ENCODE results near the gene PGAP3. TPM values are rescaled to one million over a fixed set of nuclear protein-coding genes. Genes with fewer than 3 reads are reported as not detected.

The PGAP3 gene
- total RNA-seq, 1 donor from 2014 or later = 23.5 TPM

DNA sequence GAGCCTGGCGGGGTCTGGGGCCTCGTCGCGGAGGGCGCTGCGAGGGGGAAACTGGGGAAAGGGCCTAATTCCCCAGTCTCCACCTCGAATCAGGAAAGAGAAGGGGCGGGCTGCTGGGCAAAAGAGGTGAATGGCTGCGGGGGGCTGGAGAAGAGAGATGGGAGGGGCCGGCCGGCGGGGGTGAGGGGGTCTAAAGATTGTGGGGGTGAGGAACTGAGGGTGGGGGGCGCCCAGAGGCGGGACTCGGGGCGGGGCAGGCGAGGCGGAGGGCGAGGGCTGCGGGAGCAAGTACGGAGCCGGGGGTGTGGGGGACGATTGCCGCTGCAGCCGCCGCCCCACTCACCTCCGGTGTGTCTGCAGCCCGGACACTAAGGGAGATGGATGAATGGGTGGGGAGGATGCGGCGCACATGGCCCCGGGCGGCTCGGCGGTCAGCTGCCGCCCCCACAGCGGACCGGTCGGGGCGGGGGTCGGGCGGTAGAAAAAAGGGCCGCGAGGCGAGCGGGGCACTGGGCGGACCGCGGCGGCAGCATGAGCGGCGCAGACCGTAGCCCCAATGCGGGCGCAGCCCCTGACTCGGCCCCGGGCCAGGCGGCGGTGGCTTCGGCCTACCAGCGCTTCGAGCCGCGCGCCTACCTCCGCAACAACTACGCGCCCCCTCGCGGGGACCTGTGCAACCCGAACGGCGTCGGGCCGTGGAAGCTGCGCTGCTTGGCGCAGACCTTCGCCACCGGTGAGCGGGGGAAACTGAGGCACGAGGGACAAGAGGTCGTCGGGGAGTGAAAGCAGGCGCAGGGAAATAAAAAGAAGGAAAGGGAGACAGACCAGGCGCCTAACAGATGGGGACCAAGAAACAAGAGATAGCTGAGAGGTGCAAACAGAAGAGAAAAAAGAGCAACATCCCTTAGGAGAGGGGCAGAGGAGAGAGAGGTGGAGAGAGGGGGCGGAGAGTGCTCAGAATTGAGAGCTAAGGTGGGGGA is 19.6 kb downstream of the PGAP3 start, which contains the start of gene PNMT:
Gene PNMT, plus strand, starts transcription at position 509 of the 980 bp plus-strand sequence. Its CDS starts 23 bp downstream, at position 532.
- Mint-ChIP-seq H3K9me3 (no peaks in the 10 kb centered on the region), H3K27me3 (peaks cover 12% of the 10 kb centered on the region), H3K36me3 (no peaks in the 10 kb centered on the region), H3K4me1 (ENCODE audit: unreplicated experiment) (peaks cover 10% of the 10 kb centered on the region), H3K27ac (peak within 1 kb of the TSS; percentile 48), H3K4me3 (peak within 1 kb of the TSS; percentile 79)
- DNase-seq (ENCODE audit: extremely low spot score, unreplicated experiment) = peak; percentile 84
- TF ChIP-seq, protein P1, sequence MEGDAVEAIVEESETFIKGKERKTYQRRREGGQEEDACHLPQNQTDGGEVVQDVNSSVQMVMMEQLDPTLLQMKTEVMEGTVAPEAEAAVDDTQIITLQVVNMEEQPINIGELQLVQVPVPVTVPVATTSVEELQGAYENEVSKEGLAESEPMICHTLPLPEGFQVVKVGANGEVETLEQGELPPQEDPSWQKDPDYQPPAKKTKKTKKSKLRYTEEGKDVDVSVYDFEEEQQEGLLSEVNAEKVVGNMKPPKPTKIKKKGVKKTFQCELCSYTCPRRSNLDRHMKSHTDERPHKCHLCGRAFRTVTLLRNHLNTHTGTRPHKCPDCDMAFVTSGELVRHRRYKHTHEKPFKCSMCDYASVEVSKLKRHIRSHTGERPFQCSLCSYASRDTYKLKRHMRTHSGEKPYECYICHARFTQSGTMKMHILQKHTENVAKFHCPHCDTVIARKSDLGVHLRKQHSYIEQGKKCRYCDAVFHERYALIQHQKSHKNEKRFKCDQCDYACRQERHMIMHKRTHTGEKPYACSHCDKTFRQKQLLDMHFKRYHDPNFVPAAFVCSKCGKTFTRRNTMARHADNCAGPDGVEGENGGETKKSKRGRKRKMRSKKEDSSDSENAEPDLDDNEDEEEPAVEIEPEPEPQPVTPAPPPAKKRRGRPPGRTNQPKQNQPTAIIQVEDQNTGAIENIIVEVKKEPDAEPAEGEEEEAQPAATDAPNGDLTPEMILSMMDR (conservative IDR thresholded peaks at IDR 0.05) = peak; percentile 80

DNA sequence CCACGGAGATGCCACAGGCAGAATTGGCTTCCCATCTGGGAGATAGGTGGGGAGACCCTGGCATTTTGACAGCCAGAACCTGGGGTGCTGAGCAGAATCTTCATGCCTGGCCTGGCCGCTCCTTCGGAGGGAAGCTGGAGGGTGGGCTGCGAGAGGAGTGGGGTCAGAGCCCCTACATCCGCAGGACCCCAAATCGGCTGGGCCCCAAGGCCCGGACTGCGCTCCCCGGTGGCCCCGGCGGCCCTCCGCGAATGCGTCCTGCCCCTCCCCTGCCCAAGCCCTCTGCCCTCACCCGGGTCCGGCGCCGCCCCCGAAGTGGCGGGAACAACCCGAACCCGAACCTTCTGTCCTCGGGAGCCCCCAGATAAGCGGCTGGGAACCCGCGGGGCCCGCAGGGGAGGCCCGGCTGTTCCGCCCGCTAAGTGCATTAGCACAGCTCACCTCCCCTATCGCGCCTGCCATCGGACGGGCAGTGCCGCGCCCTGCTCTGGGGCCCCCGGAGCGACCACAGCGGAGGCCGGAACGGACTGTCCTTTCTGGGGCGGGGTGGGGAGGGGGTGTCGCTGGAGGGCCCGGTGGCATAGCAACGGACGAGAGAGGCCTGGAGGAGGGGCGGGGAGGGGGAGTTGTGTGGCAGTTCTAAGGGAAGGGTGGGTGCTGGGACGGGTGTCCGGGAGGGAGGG is 20.5 kb downstream of the PGAP3 start:
- peaks cover 10% of the 10 kb centered on the region for H3K4me1 Mint-ChIP-seq (ENCODE audit: unreplicated experiment)
- no peaks in the 10 kb centered on the region for H3K9me3 Mint-ChIP-seq
- TF ChIP-seq, protein P1 (conservative IDR thresholded peaks at IDR 0.05) = no peak
- H3K4me3 Mint-ChIP-seq = peak overlapping the region; percentile 79
- H3K36me3 Mint-ChIP-seq = no peaks in the 10 kb centered on the region
- H3K27me3 Mint-ChIP-seq = peaks cover 12% of the 10 kb centered on the region
- H3K27ac Mint-ChIP-seq = no peak overlapping the region
- no peak for DNase-seq (ENCODE audit: extremely low spot score, unreplicated experiment)

DNA sequence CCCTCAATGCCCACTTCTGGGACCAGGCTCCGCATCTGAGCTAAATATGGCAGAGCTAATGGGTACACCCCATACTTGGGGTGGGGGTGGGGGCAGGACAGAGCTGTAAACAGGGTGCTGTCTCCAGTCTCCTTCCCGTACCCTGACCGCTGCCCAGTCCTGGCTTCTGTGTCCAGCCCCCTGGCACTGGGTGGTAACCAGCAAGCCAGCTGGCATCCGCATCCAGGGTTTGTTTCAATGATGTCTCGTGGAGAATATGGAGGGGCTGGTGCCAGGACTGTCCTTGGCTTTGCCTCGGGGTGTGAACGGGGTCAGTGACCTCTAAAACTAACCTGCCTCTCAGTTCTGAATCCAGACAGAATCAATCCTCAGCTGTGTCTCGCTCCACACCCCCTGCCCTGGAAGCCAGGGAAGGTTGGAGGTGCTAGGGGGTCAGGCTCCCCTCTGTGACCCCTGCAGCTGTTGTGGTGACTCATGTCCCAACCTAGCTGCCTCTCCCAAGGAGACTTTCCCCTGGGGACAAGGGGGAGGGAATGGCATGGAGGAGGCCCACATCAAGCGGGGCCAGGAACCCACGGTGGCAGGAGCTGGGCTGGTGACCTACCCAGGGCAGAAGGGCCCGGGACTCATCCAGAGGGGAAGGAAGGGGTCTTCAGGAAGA is 21.1 kb downstream of the PGAP3 start:
- no peaks in the 10 kb centered on the region for H3K36me3 Mint-ChIP-seq
- H3K27ac Mint-ChIP-seq = no peak overlapping the region
- TF ChIP-seq, protein P1 (conservative IDR thresholded peaks at IDR 0.05) = no peak
- DNase-seq (ENCODE audit: extremely low spot score, unreplicated experiment) = no peak
- H3K27me3 Mint-ChIP-seq = peaks cover 10% of the 10 kb centered on the region
- no peaks in the 10 kb centered on the region for H3K9me3 Mint-ChIP-seq
- H3K4me3 Mint-ChIP-seq = peak overlapping the region; percentile 69
- H3K4me1 Mint-ChIP-seq (ENCODE audit: unreplicated experiment) = peaks cover 10% of the 10 kb centered on the region

DNA sequence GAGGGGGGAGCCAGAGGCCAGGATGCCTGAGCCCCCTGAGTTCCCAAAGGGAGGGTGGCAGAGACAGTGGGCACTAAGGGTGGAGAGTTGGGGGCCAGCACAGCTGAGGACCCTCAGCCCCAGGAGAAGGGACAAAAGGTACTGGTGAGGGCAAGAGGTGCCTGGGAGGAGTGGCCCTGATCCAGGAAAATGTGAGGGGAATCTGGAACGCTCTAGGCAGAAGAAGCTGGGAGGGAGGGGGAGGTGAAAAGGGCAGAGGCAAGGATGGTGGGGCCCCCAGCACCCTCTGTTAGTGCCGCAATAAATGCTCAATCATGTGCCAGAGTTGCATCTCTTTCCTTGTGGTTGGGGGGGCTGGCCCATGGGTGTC is 21.6 kb downstream of the PGAP3 start:
- Mint-ChIP-seq H3K27me3 (peaks cover 10% of the 10 kb centered on the region), H3K36me3 (no peaks in the 10 kb centered on the region), H3K4me3 (no peak overlapping the region), H3K4me1 (ENCODE audit: unreplicated experiment) (peaks cover 10% of the 10 kb centered on the region), H3K27ac (no peak overlapping the region), H3K9me3 (no peaks in the 10 kb centered on the region)
- no peak for DNase-seq (ENCODE audit: extremely low spot score, unreplicated experiment)
- TF ChIP-seq, protein P1 (conservative IDR thresholded peaks at IDR 0.05) = no peak

DNA sequence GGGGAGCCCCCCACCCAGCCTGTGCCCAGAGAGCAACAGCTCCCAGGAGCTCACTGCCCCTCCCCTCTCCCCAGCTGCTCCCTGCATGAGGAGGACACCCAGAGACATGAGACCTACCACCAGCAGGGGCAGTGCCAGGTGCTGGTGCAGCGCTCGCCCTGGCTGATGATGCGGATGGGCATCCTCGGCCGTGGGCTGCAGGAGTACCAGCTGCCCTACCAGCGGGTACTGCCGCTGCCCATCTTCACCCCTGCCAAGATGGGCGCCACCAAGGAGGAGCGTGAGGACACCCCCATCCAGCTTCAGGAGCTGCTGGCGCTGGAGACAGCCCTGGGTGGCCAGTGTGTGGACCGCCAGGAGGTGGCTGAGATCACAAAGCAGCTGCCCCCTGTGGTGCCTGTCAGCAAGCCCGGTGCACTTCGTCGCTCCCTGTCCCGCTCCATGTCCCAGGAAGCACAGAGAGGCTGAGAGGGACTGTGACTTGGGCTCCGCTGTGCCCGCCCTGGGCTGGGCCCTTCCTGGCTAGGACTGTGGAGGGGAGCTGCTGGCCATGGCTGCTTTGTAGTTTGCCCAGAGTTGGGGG is 22.1 kb downstream of the PGAP3 start:
- peak overlapping the region; percentile 36 for H3K27ac Mint-ChIP-seq
- H3K4me3 Mint-ChIP-seq = no peak overlapping the region
- no peaks in the 10 kb centered on the region for H3K36me3 Mint-ChIP-seq
- H3K4me1 Mint-ChIP-seq (ENCODE audit: unreplicated experiment) = peaks cover 10% of the 10 kb centered on the region
- TF ChIP-seq, protein P1 (conservative IDR thresholded peaks at IDR 0.05) = peak; percentile 31
- H3K9me3 Mint-ChIP-seq = no peaks in the 10 kb centered on the region
- H3K27me3 Mint-ChIP-seq = peaks cover 10% of the 10 kb centered on the region
- DNase-seq (ENCODE audit: extremely low spot score, unreplicated experiment) = no peak
